Common myeloid progenitor, CD34-positive (primary cell): Measurements from ENCODE around the gene TRAT1.

Experiments used
- CTCF ChIA-PET: fragments of 350-600 bp; sonication (Branson Sonifier 250); formaldehyde crosslinking; loops from one replicate; lab custom pipeline; 2021; ENCODE audit warnings: antibody characterized with exemption; lab: Charles Lee
- POLR2A ChIA-PET: fragments of 350-600 bp; sonication (Branson Sonifier 250); formaldehyde crosslinking; loops from one replicate; lab custom pipeline; 2021; ENCODE audit warnings: antibody characterized with exemption; lab: Charles Lee
- DNase-seq, 3 donors: peaks; one replicate each; pipeline versions ENCODE4 v3.0.0 to v3.0.0-alpha.2; 2013
- H3K27ac ChIP-seq, 2 experiments: 1 replicate in 1 of 2; 2 replicates in 1 of 2; pipeline ENCODE4 v1.7.0; 2013; ENCODE audit warnings: inconsistent platforms in 2 of 2, low read length in 2 of 2, mild to moderate bottlenecking in 2 of 2, low read depth in 1 of 2, moderate library complexity in 1 of 2; ENCODE audit not compliant: severe bottlenecking in 2 of 2, insufficient read depth in 1 of 2, poor library complexity in 1 of 2
- H3K27me3 ChIP-seq, 5 experiments: replicated peaks in 2 of 5; 1 replicate in 3 of 5; 2 replicates in 2 of 5; pipeline versions ENCODE4 v1.6.1 to v1.7.0; 2013; ENCODE audit warnings: low read length in 4 of 5, mild to moderate bottlenecking in 2 of 5, moderate library complexity in 2 of 5, inconsistent platforms in 1 of 5; ENCODE audit not compliant: insufficient read depth in 5 of 5, control insufficient read depth in 4 of 5
- H3K36me3 ChIP-seq, 4 experiments: 1 replicate in 2 of 4; 2 replicates in 2 of 4; pipeline versions ENCODE4 v1.6.1 to v1.7.0; 2013; ENCODE audit warnings: low read length in 3 of 4, control low read depth in 1 of 4, mild to moderate bottlenecking in 1 of 4; ENCODE audit not compliant: control insufficient read depth in 4 of 4, insufficient read depth in 4 of 4
- H3K4me1 ChIP-seq, 4 experiments: 1 replicate in 3 of 4; 2 replicates in 1 of 4; pipeline versions ENCODE4 v1.6.1 to v1.7.1; 2013; ENCODE audit warnings: low read length in 3 of 4, mild to moderate bottlenecking in 3 of 4, control low read depth in 1 of 4, inconsistent platforms in 1 of 4, moderate library complexity in 1 of 4; ENCODE audit not compliant: control insufficient read depth in 4 of 4, insufficient read depth in 4 of 4; ENCODE audit errors: control extremely low read depth in 1 of 4
- H3K4me3 ChIP-seq, 7 experiments: 1 replicate in 4 of 7; 2 replicates in 3 of 7; pipeline versions ENCODE4 v1.5.1 to v1.7.0; 2013; ENCODE audit warnings: mild to moderate bottlenecking in 7 of 7, low read length in 6 of 7, moderate library complexity in 6 of 7, inconsistent platforms in 2 of 7, low read depth in 2 of 7, control low read depth in 1 of 7; ENCODE audit not compliant: insufficient read depth in 4 of 7, control insufficient read depth in 1 of 7; ENCODE audit errors: extremely low read depth in 1 of 7
- H3K9me3 ChIP-seq, 5 experiments: 1 replicate in 4 of 5; 2 replicates in 1 of 5; pipeline versions ENCODE4 v1.6.1 to v1.7.1; 2013; ENCODE audit warnings: low read length in 4 of 5, mild to moderate bottlenecking in 2 of 5, inconsistent platforms in 1 of 5, low read depth in 1 of 5, moderate library complexity in 1 of 5; ENCODE audit not compliant: control insufficient read depth in 4 of 5, insufficient read depth in 2 of 5; ENCODE audit errors: control extremely low read depth in 1 of 5
- WGBS: methylation state at CpG from one replicate; pipeline ENCODE4 v1.1.5; 2013; ENCODE audit not compliant: insufficient coverage; 5-methylcytosine and 5-hydroxymethylcytosine counted together

TRAT1 gene

DNA sequence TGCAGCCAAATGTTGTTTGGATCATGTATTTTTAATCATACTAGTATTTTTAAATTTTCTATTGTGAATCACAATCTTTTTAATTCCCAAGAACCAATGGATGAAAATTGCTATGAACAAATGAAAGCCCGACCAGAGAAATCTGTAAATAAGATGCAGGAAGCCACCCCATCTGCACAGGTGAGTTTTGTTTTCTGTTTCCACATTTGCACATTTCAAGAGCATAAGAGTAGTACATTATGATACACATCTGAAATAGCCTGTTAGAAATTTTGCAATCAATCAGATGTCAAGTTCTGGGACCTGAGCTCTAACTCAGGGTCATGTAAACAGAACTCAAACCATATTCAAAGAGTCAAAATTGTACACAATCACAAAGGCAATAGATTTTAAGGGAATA, 26.5 kb downstream of the TRAT1 start:
- 100% methylated on average over 1 of the region's 1 CpG for WGBS
- no peak for DNase-seq
- H3K36me3 ChIP-seq = peaks cover 0 to 2% (median 0%) of the 10 kb centered on the region in 4 experiments
- no peak overlapping the region for H3K4me3 ChIP-seq
- H3K9me3 ChIP-seq = peaks cover 0 to 1% (median 0%) of the 10 kb centered on the region in 5 experiments
- H3K27me3 ChIP-seq = no peaks in the 10 kb centered on the region
- no peaks in the 10 kb centered on the region for H3K4me1 ChIP-seq
- ChIA-PET POLR2A (no interaction called here), CTCF (no interaction called here)
- H3K27ac ChIP-seq = no peak overlapping the region

DNA sequence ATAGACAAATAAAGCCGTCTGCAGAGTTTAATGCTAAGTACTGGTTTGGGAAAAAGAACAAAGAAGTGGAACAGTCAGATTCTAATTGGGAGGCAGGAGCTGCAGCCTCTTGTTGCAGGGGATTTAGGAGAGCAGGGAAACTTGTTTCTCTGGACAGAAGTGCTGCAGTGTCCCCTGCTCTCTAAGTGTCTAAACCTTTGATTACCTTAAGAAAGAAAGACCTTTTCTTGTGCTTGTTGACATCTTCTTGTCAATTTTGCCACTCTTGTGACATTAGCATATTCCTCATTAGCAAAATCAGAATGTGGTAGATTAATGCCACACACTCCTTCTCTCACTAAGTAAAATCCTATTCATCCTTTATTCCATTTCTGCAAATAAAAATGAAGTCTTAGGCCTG, 38.8 kb downstream of the TRAT1 start:
- CTCF ChIA-PET = no interaction called here
- H3K27me3 ChIP-seq = no peaks in the 10 kb centered on the region
- no peaks in the 10 kb centered on the region for H3K36me3 ChIP-seq
- no peaks in the 10 kb centered on the region for H3K4me1 ChIP-seq
- no peaks in the 10 kb centered on the region for H3K9me3 ChIP-seq
- WGBS = no CpG with 5 or more reads among the region's 1 CpG
- H3K27ac ChIP-seq = no peak overlapping the region
- POLR2A ChIA-PET = no interaction called here
- no peak overlapping the region for H3K4me3 ChIP-seq
- DNase-seq = no peak

DNA sequence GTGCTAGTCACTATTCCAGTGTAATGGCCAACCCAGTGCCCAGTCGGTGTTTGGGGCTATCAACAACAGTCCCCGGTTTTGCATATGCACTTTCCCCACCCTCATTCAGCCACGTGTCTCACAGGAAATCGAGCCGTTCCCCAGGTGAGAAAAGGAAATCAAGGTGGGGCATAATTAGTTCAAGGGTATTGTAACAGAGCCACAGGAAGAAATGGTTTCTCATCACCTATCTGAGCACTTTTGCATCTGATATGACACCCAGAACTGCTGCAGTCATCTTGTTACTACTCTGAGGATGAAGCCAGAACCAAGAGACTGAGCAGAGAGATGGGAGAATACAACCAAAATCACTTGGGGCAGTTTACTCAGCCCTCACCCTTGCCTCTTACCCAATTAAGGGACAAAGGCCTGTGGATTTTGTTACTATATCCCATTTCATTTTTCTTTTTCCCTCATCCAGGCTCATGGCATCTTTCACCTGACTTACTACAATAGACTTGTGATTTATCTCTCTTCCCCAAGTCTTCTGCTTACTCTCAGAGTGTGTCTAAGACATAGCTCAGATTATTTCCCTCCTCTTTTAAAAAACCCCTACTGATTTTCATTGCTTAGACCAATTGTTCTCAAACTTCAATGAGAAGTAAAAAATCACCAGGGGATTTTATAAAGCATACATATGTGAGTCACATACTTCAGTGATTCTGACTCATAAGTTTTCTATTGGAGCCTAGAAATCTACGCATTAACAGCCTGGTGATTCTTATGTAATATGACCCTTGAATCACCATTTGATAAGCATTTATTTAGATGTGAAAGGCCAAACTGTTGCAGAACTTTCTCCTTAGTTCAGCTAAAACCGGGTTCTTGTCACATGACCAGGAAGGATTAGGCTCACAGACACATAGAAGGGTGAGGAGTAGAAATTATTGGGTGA, 40.5 kb downstream of the TRAT1 start:
- WGBS = 72% methylated on average over 3 of the region's 7 CpGs
- Histone ChIP-seq H3K27ac (no peak overlapping the region), H3K27me3 (no peaks in the 10 kb centered on the region), H3K4me3 (no peak overlapping the region), H3K4me1 (no peaks in the 10 kb centered on the region), H3K9me3 (no peaks in the 10 kb centered on the region), H3K36me3 (no peaks in the 10 kb centered on the region)
- CTCF ChIA-PET = no interaction called here
- POLR2A ChIA-PET = no interaction called here
- no peak for DNase-seq

DNA sequence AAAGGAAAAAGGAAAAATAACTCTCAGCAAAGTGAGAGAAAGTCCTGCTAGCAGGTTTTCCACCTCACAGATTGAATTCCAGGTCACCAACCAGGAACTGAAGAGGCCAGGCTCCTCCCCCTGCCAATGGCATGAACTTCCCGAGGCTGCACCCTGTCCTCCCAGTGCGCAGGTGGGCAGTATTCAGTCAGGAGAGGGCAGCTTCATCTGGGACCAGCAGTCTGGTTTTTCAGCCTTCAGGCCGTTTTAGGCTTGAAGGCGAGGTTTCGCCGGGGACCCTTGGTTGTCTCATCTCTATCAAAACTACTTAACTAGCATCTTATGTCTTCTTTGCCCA, 41.2 kb downstream of the TRAT1 start:
- no peak overlapping the region for H3K4me3 ChIP-seq
- POLR2A ChIA-PET = no interaction called here
- 98% methylated on average over 5 of the region's 6 CpGs for WGBS
- CTCF ChIA-PET = no interaction called here
- H3K27me3 ChIP-seq = no peaks in the 10 kb centered on the region
- H3K9me3 ChIP-seq = no peaks in the 10 kb centered on the region
- no peaks in the 10 kb centered on the region for H3K36me3 ChIP-seq
- no peak for DNase-seq
- H3K27ac ChIP-seq = no peak overlapping the region
- H3K4me1 ChIP-seq = no peaks in the 10 kb centered on the region

DNA sequence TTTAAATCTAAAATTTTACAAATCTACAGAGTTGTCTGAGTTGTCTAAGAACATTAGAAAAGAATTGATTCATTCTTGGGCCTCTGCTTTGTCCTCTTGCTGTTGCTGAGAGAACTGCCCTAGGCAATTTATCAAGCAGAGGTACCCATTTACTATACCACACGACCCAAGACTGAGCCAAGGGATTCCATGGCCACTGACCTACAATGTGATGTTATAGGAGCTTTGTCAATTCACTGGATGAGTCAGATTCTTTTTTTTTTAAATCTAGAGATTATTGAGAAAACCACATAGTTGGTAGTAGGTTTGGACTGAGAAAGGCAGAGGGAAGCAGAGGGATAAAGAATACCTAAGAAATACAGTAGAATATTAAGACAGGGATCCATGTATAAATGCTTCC, 55.3 kb downstream of the TRAT1 start:
- H3K4me1 ChIP-seq = no peaks in the 10 kb centered on the region
- WGBS = no CpG with 5 or more reads among the region's 1 CpG
- H3K9me3 ChIP-seq = no peaks in the 10 kb centered on the region
- no peaks in the 10 kb centered on the region for H3K27me3 ChIP-seq
- DNase-seq = no peak
- H3K36me3 ChIP-seq = no peaks in the 10 kb centered on the region
- no peak overlapping the region for H3K4me3 ChIP-seq
- ChIA-PET CTCF (no interaction called here), POLR2A (no interaction called here)
- H3K27ac ChIP-seq = no peak overlapping the region

DNA sequence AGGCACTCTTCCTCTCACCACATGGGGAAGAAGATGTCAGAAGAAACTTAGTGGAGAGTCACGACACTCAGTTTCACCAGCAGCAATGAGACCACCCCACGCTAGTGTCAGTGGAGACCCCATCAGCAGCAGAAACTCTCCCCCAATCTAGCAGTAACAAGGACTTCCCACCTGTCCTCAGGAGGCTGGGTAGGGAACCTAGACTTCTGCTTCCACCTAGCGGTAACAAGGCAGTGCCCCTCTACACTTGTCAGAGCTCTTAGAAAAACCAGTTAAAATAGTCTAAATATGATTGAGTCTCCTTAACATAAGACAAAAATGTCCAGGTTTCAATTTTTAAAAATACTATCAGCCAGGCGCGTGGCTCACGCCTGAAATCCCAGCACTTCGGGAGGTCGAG, 57.3 kb downstream of the TRAT1 start:
- CTCF ChIA-PET = no interaction called here

DNA sequence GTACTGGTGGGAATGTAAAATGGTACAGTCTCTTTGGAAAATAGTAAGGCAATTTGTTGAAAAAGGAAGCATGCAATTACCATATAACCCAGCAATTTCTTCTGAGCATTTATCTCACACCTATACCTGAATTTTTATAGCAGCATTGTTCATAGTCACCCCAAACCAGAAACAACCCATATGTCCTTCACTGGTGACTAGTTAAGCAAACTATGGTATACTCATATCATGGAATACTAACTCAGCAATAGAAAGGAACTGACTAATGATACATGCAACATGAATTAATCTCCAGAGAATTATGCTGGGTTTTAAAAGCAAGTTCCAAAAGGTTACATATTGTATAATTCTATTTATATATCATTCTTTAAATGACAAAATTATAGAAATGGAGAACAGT, 60.2 kb downstream of the TRAT1 start:
- no peak overlapping the region for H3K27ac ChIP-seq
- POLR2A ChIA-PET = no interaction called here
- no peaks in the 10 kb centered on the region for H3K4me1 ChIP-seq
- H3K9me3 ChIP-seq = no peaks in the 10 kb centered on the region
- H3K4me3 ChIP-seq = no peak overlapping the region
- H3K27me3 ChIP-seq = no peaks in the 10 kb centered on the region
- H3K36me3 ChIP-seq = no peaks in the 10 kb centered on the region
- CTCF ChIA-PET = no interaction called here
- no peak for DNase-seq

More for the DNA sequence above, 57.3 kb downstream of the TRAT1 start:
- Histone ChIP-seq H3K27me3 (no peaks in the 10 kb centered on the region), H3K27ac (no peak overlapping the region), H3K4me1 (no peaks in the 10 kb centered on the region), H3K4me3 (no peak overlapping the region), H3K9me3 (no peaks in the 10 kb centered on the region), H3K36me3 (no peaks in the 10 kb centered on the region)
- no peak for DNase-seq
- 100% methylated on average over 2 of the region's 8 CpGs for WGBS
- POLR2A ChIA-PET = no interaction called here
